Activated CD4-positive, alpha-beta T cell treated with anti-CD3 and anti-CD28 coated beads, Interleukin-2, amount 50 U/mL, for 48 hours (primary cell): ENCODE measurements around the gene SMARCAD1.
"Not testable (repeated sequence)": the region's sequence is repeated elsewhere in the genome, so short reads cannot be mapped to it uniquely, and the experiment has no call there.

Experiments used
- DNase-seq, 2 experiments: peaks; one replicate each; pipeline ENCODE4 v3.0.0-alpha.2; 2020

SMARCAD1 gene

GRCh38 chr4:94228493-94229216 is 21.0 kb downstream of the SMARCAD1 start:
- DNase-seq = no peak

- DNase-seq = no peak
These were observed 24.9 kb downstream of the SMARCAD1 start for GRCh38 chr4:94232519-94232918.

DNA sequence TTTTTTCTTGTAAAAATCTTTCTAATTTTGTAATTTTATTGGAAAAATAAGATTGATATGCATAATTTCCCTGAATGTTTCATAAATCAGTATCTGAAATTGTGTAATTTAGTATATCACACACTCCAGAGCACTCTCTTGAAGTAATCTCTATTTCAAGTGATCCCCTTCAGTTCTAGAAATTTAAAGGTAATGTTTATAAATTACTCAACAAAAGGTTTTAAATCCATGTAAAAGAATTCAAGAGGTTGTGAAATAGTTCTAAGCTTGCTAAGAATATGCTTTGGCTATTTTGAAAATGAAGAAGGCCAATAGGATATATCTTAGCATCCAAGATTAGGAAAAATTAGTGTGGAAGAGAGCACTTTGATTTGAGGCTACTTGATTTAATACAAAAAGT is 28.2 kb downstream of the SMARCAD1 start:
- DNase-seq = no peak

GRCh38 chr4:94237271-94237670 is 29.6 kb downstream of the SMARCAD1 start:
- no peak for DNase-seq

DNA sequence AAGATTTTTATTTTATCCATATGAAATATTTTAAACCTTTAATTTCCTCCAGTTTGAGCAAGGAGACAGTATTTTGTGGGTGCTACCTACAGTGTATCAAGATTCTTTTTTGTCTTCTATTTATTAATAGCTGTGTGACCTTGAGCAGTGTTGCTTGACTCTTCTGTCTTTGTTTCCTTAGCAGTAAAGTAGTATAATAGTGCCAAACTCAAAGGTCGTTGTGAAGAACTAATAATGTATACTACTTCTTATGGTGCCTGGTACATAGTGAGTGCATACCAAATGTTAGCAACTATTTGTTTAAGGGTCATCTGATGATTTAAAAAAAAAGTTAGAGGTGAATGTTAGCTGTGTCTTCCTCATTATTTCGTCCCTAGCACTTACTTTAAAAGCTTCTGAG is 30.5 kb downstream of the SMARCAD1 start:
- no peak for DNase-seq

DNA sequence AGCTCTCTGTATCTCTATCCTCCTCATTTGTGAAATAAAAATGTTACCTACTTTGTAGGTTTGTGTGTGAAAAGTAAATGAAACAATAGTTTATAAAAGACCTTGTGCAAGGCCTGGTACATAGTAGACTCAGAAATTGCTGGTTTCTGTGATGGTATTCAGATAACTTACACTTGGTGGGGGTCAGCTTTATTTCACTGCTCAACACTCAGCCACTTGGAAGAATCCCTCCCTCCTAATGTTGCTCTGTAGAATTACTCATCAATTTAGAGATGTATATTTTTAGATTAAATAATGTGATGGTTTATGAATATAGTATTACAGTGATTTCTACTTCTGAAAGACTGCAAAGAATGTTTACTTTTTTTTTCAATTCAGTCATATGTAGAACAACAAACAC is 32.7 kb downstream of the SMARCAD1 start:
- DNase-seq = no peak

- DNase-seq = no peak
These were observed 36.6 kb downstream of the SMARCAD1 start for GRCh38 chr4:94244087-94244828.

GRCh38 chr4:94244829-94245185 is 37.1 kb downstream of the SMARCAD1 start:
- no peak for DNase-seq

- DNase-seq = no peak
These were observed 43.4 kb downstream of the SMARCAD1 start for GRCh38 chr4:94251094-94251493.

DNA sequence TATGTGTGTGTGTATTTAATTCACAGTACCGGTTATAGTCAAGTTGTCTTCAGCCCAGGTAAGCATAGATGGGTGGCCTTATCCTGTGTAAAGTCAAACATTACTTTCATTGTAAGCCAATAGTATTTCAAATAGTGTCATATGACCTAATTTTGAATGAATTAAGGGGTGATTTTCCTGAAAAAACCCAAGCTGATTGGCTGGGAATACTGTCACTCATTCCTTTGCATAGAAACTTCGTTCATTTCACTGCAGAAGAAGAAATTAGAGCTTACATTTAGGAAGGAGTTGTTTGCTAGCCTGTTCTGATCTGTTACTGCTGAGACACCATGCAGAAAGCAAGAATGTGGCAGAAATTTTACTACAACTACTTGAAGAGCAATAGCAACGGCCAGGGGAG is 45.4 kb downstream of the SMARCAD1 start:
- no peak for DNase-seq

GRCh38 chr4:94256144-94256783 is 48.6 kb downstream of the SMARCAD1 start:
- DNase-seq = no peak

DNA sequence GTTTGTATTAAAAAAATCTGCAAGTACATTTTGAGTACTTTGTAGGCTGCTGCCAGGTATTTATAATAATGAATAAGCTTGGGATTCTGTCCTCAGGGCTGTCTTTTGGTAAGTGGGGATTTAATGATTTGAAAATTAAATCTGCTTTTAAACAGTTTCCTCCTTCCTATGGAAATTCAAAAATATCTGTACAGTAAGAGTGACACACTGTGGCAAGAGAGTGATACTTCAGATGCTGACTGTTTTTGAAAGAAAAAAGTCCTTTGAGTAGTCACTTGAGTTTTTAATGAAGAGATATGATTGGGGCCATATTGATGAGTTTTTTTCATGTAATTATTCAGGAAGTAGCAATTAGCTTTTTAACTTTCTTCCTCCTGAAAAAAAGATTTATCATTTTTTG is 49.2 kb downstream of the SMARCAD1 start:
- DNase-seq = no peak

DNA sequence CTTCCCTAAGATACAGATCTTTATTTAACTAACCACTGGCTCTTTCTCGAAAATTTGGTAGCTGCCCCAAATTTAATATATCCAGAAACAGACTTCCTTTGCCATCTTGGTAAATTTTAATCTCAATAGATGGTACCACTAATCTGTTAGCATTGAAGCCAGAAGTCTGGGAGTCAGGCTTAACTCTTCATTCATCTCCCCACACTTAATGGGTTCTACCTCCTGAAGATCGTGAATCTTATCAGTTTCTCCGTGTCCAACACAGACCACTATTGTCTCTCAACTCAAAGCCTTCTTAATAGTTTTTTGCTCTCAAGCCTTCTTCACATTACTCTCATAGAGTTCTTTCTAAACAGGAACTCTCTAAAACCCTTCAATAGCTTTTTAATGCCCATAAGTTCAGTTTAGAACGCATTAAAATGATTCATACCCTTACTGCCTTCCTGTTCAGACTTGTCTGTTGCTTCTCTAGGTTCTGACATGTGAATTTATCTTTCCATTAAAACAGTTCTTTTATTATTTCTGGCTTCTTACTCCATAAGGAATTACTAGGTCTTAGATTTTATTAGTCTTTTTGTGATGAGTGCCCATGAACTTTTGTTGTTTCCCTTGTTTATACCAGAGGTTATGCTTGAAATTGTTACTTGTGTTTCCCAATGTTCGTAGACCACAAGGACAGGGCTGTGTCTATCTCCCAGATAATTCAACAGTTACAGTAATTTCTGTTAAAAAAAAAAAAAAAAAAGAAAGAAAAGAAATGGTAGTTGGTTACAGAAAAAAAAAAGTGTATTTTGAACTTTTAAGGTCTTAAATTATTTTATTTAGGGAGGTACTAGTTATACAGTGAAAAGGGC is 54.7 kb downstream of the SMARCAD1 start:
- DNase-seq = no peak

GRCh38 chr4:94267037-94267436 is 59.4 kb downstream of the SMARCAD1 start:
- no peak for DNase-seq

GRCh38 chr4:94271248-94271647 is 63.6 kb downstream of the SMARCAD1 start:
- DNase-seq = no peak

- no peak for DNase-seq
These were observed 67.2 kb downstream of the SMARCAD1 start for GRCh38 chr4:94274912-94275311.

DNA sequence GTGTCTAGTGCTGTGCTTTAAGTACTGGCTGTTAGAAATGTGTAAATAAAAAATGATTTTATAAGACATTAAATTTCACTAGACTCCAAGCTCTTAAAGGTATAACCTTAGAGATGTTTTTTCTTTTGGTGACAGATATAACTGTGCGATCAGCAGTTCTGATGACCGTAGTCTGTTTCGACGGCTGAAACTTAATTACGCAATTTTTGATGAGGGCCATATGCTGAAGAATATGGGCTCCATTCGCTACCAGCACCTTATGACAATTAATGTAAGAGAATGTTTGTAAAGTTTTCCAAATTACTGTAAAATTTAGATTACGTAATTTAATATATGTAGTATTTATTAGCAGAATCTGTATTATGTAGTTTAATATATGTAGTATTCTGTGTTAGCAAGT is 68.5 kb downstream of the SMARCAD1 start:
- no peak for DNase-seq

DNA sequence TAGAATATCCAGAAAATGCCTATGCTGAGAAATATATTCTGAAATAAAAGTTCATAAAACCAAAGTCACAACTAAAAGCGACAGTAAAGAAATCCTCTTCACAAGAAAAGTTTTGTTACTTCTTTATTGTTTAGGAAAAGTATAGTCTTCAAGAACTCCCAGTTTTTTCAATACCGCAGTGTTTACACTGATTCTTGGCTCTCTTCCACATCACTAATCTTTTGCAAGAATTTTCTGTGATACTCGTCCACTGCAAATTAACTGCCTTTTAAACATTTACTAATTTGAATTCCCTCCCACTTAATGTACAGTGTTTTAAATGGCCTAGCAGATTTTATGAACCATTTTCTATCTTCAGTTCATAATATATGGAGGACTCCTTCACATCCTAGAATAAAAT is 69.9 kb downstream of the SMARCAD1 start:
- no peak for DNase-seq

- DNase-seq = no peak
These were observed 71.1 kb downstream of the SMARCAD1 start for GRCh38 chr4:94278781-94279180.

DNA sequence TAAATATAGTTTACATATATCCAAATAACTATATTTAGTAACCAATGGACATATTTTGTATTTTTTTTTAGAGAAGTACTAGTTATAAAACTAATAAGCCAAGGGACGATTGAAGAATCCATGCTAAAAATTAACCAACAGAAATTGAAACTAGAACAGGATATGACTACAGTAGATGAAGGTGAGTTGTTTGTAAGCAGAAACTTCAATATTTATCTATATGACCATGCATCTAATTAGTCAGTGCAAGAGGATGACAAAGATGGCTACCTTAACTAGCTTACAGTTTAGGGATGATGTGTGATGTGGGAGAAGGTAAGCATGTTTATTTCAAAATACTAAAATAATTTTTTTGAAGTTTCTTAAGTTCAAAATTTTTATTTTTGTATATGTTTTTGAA is 77.2 kb downstream of the SMARCAD1 start:
- no peak for DNase-seq

DNA sequence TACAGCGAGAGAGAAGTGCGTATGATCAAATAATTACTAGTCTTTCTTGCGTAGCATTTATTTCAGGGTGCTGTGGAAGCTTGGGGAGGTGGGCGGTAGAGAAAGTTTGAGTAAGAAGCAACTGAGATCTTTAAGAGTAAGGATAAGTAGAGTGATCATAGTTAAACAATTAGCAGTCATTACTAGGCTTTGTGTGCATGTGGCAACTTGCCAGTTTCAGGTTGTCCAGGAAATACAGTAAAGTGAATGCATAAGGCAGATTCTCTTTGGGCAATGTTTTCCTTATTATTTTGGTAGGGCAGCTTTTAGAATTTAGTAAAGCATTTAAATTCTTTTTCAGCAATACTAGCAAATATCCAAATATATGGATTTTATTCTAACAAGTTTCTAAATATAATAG is 78.0 kb downstream of the SMARCAD1 start:
- DNase-seq = no peak

- DNase-seq = no peak
These were observed 82.6 kb downstream of the SMARCAD1 start for GRCh38 chr4:94290245-94290644.

- not testable (repeated sequence) for DNase-seq
These were observed 86.3 kb downstream of the SMARCAD1 start for GRCh38 chr4:94293981-94294380.
